WTC11 (cell line): ENCODE data around the gene PYCR2.
A peak's percentile ranks its signal among the peaks of the same experiment; 100 is the strongest.

Experiments
- CBFB ChIP-seq: sonication (generic); formaldehyde crosslinking; IDR thresholded peaks from 2 replicates; pipeline ENCODE4 v1.8.1; 2022; ENCODE audit warnings: mild to moderate bottlenecking, low read depth, missing genetic modification reagents
- CTCF ChIP-seq: fragments of 200-600 bp; IDR thresholded peaks from 2 replicates; pipeline ENCODE4 v1.8.0; 2022; ENCODE audit warnings: antibody characterized with exemption
- HMGXB4 ChIP-seq: sonication (generic); formaldehyde crosslinking; IDR thresholded peaks from 2 replicates; pipeline ENCODE4 v1.8.1; 2023; ENCODE audit warnings: mild to moderate bottlenecking, moderate library complexity, missing genetic modification reagents
- KAT7 ChIP-seq: sonication (generic); formaldehyde crosslinking; IDR thresholded peaks from 2 replicates; pipeline ENCODE4 v1.8.1; 2023; ENCODE audit warnings: missing genetic modification reagents, mild to moderate bottlenecking, borderline replicate concordance
- NR1H2 ChIP-seq: sonication (generic); formaldehyde crosslinking; IDR thresholded peaks from 2 replicates; pipeline ENCODE4 v1.9.0; 2021; ENCODE audit warnings: mild to moderate bottlenecking, moderate library complexity, missing genetic modification reagents
- USF1 ChIP-seq: sonication (generic); formaldehyde crosslinking; IDR thresholded peaks from 2 replicates; pipeline ENCODE4 v1.8.0; 2022; ENCODE audit warnings: mild to moderate bottlenecking, missing genetic modification reagents

- TF ChIP-seq USF1 (CRISPR knock-in tag): no peak
- 0 out of 2 replicates have a peak, but pooled peaks have one; percentile 86 for TF ChIP-seq KAT7 (CRISPR knock-in tag)
- no peak for TF ChIP-seq CTCF
- no peak for TF ChIP-seq NR1H2 (CRISPR knock-in tag)
- TF ChIP-seq HMGXB4 (CRISPR knock-in tag): peak; percentile 80; the same call in 1 of the 2 replicates
- TF ChIP-seq CBFB (CRISPR knock-in tag): no peak
Measured at GRCh38 chr1:225881959-225882693, 41.9 kb downstream of the PYCR2 start, which contains the start of gene TMEM63A.
